PC-9 (cell line): ENCODE results near the gene KLF7. TPM values are rescaled to one million over a fixed set of nuclear protein-coding genes. Genes with fewer than 3 reads are reported as not detected.

Experiments used
- Bru-seq: library from RNA; stranded (reverse); fragments of 400-500 nt; gene quantifications from one replicate; lab custom pipeline; 2021; lab: Mats Ljungman, UMichigan
- BruChase-seq, 2 experiments: library from RNA; stranded (reverse); fragments of 400-500 nt; gene quantifications; one replicate each; lab custom pipeline; 2021; lab: Mats Ljungman, UMichigan
- BruUV-seq: library from RNA; stranded (reverse); fragments of 400-500 nt; replicated peaks from 2 replicates; lab custom pipeline; 2021; lab: Mats Ljungman, UMichigan
- CTCF ChIA-PET: fragments of 300-600 bp; sonication (Branson Sonifier 250); formaldehyde crosslinking; loops from one replicate; lab custom pipeline; 2022; ENCODE audit warnings: antibody characterized with exemption; lab: Charles Lee
- POLR2A ChIA-PET: fragments of 300-600 bp; sonication (Branson Sonifier 250); formaldehyde crosslinking; loops from one replicate; lab custom pipeline; 2022; ENCODE audit warnings: antibody characterized with exemption; ENCODE audit not compliant: unreplicated experiment; lab: Charles Lee
- DNase-seq, 2 experiments: peaks; one replicate each; pipeline versions ENCODE4 v3.0.0 to v3.0.0-alpha.2; 2015 to 2022; ENCODE audit warnings: mixed read lengths in 1 of 2
- H2AFZ ChIP-seq: fragments of 200-600 bp; sonication (generic); 2 replicates; pipeline ENCODE4 v1.8.1; 2017; ENCODE audit warnings: antibody characterized with exemption
- H3F3A ChIP-seq: fragments of 200-600 bp; sonication (generic); 2 replicates; pipeline ENCODE4 v1.8.1; 2017; ENCODE audit warnings: antibody characterized with exemption, mild to moderate bottlenecking, low read depth; ENCODE audit not compliant: insufficient read depth
- H3K27ac ChIP-seq: fragments of 200-600 bp; sonication (generic); 2 replicates; pipeline ENCODE4 v1.6.1; 2016; ENCODE audit warnings: mixed run types
- H3K27me3 ChIP-seq: fragments of 200-600 bp; sonication (generic); 2 replicates; pipeline ENCODE4 v1.6.1; 2016; ENCODE audit warnings: low read depth, mixed run types; ENCODE audit not compliant: insufficient read depth
- H3K36me3 ChIP-seq: fragments of 200-600 bp; sonication (generic); 2 replicates; pipeline ENCODE4 v1.6.1; 2016; ENCODE audit warnings: low read depth, mixed run types
- H3K4me1 ChIP-seq: fragments of 200-600 bp; sonication (generic); replicated peaks from 2 replicates; pipeline ENCODE4 v1.6.1; 2016; ENCODE audit warnings: mixed run types; ENCODE audit not compliant: insufficient read depth
- H3K4me2 ChIP-seq: fragments of 200-600 bp; sonication (generic); 2 replicates; pipeline ENCODE4 v1.6.1; 2017; ENCODE audit warnings: mixed run types
- H3K4me3 ChIP-seq: fragments of 200-600 bp; sonication (generic); 2 replicates; pipeline ENCODE4 v1.6.1; 2016; ENCODE audit warnings: mixed run types
- H3K79me2 ChIP-seq: fragments of 200-600 bp; sonication (generic); 2 replicates; pipeline ENCODE4 v1.6.1; 2017; ENCODE audit warnings: low read depth, mixed run types
- H3K9me2 ChIP-seq: fragments of 200-600 bp; sonication (generic); 2 replicates; pipeline ENCODE4 v1.8.1; 2017; ENCODE audit warnings: mild to moderate bottlenecking; ENCODE audit not compliant: insufficient read depth
- H3K9me3 ChIP-seq: fragments of 200-600 bp; sonication (generic); 2 replicates; pipeline ENCODE4 v1.8.1; 2016; ENCODE audit warnings: low read depth; ENCODE audit not compliant: insufficient read depth
- H4K20me1 ChIP-seq: fragments of 200-600 bp; sonication (generic); 2 replicates; pipeline ENCODE4 v1.8.1; 2017; ENCODE audit not compliant: insufficient read depth
- CTCF ChIP-seq: fragments of 200-600 bp; sonication (generic); conservative IDR thresholded peaks from 2 replicates; pipeline ENCODE4 v1.6.1; 2017; ENCODE audit warnings: mixed run types, antibody characterized with exemption, mild to moderate bottlenecking, moderate library complexity
- EZH2 ChIP-seq: fragments of 200-600 bp; sonication (generic); IDR thresholded peaks from 2 replicates; pipeline ENCODE4 v1.8.0; 2017; ENCODE audit warnings: antibody characterized with exemption, low read depth
- intact Hi-C: fragments of 100-400 bp; cut with micrococcal nuclease; formaldehyde crosslinking; loops from one replicate; pipeline ENCODE4 v1.10.0; 2022; ENCODE audit not compliant: unreplicated experiment
- long read RNA-seq: library from polyadenylated mRNA; stranded (forward); transcript quantifications from one replicate; pipeline ENCODE4 v2.0.0, GENCODE V29; 2022
- total RNA-seq: library from RNA; stranded (reverse); gene quantifications from 2 replicates; pipeline ENCODE4 v1.2.3, GENCODE V29; 2021

KLF7 gene
- total RNA-seq (12.5 and 20.0 TPM in 2 replicates), Bru-seq, nascent RNA (percentile 82 among the genes with signal in this experiment), BruChase-seq, experiment 1, labeled RNA remaining after a 2-hour chase (percentile 85 among the genes with signal in this experiment), BruChase-seq, experiment 2, labeled RNA remaining after a 6-hour chase (percentile 69 among the genes with signal in this experiment)
- long read RNA-seq, full-length matches to known transcripts, result 3 of 4 reads
- long read RNA-seq, partial matches to known transcripts, result 0 of 4 reads
- long read RNA-seq, other reads (novel, unspliced or antisense), result 1 of 4 reads

- TF ChIP-seq EZH2 (no peak), CTCF (no peak)
- BruUV-seq, result TSS peak; percentile 67
- H2AFZ ChIP-seq, result peak within 1 kb of the TSS; percentile 71
- CTCF ChIA-PET, result interaction anchor here (0.6 kb wide), 1 partner anchor 165 kb away, joined by 5 read pairs; no protein-coding TSS in a partner anchor
- H3F3A ChIP-seq, result peaks cover 21% of the 10 kb centered on the region; the same call in 1 of the 2 replicates
- no peaks in the 10 kb centered on the region for H3K27me3 ChIP-seq
- peaks cover 43% of the 10 kb centered on the region for H3K79me2 ChIP-seq
- POLR2A ChIA-PET, result interaction anchor here (0.5 to 1.0 kb wide), 9 partner anchors 78 to 627 kb away, joined by 3 to 8 read pairs (median 4); no protein-coding TSS in a partner anchor
- intact Hi-C loops, result loop anchor here (1.0 to 5.0 kb wide), 7 partner anchors 43 to 308 kb away; no protein-coding TSS in a partner anchor
- H3K27ac ChIP-seq, result peak within 1 kb of the TSS; percentile 93
- H3K9me2 ChIP-seq, result no peaks in the 10 kb centered on the region
- H3K9me3 ChIP-seq, result no peaks in the 10 kb centered on the region
- peaks cover 29% of the 10 kb centered on the region for H3K4me1 ChIP-seq
- peak within 1 kb of the TSS; percentile 92 for H3K4me2 ChIP-seq
- no peaks in the 10 kb centered on the region for H3K36me3 ChIP-seq
- peak; percentile 6 to 35 for DNase-seq
- H3K4me3 ChIP-seq, result peak within 1 kb of the TSS; percentile 87
- H4K20me1 ChIP-seq, result no peaks in the 10 kb centered on the region
Measured at GRCh38 chr2:207165121-207166038, at the start of gene KLF7. TSS of gene KLF7 (minus strand) at chr2:207165948. CDS start at chr2:207165568, 380 bp downstream.

GRCh38 chr2:207215308-207215707 lies 49.6 kb upstream of the KLF7 start:
- POLR2A ChIA-PET, result no interaction called here

More at GRCh38 chr2:207215308-207215707, 49.6 kb upstream of the KLF7 start:
- no peaks in the 10 kb centered on the region for H3K27me3 ChIP-seq
- H4K20me1 ChIP-seq, result no peaks in the 10 kb centered on the region
- no peaks in the 10 kb centered on the region for H3K9me2 ChIP-seq
- no peak overlapping the region for H3K27ac ChIP-seq
- H3K9me3 ChIP-seq, result no peaks in the 10 kb centered on the region; the same call in 1 of the 2 replicates
- H3K79me2 ChIP-seq, result no peaks in the 10 kb centered on the region
- H3K36me3 ChIP-seq, result no peaks in the 10 kb centered on the region
- H3F3A ChIP-seq, result no peaks in the 10 kb centered on the region
- no peak overlapping the region for H2AFZ ChIP-seq
- TF ChIP-seq EZH2 (no peak), CTCF (no peak)
- no peak for DNase-seq
- BruUV-seq, result no TSS peak
- 0 out of 2 replicates have a peak, but pooled peaks cover 1% of the 10 kb centered on the region for H3K4me1 ChIP-seq
- no peak overlapping the region for H3K4me3 ChIP-seq
- no peak overlapping the region for H3K4me2 ChIP-seq
- CTCF ChIA-PET, result interaction anchor here (0.6 kb wide), 1 partner anchor 27 kb away, joined by 3 read pairs; no protein-coding TSS in a partner anchor
- intact Hi-C loops, result no loop called here
